Upper lobe of left lung (tissue), 6 donors: ENCODE data around the gene RAD51C. TPM values are rescaled to one million over a fixed set of nuclear protein-coding genes. Genes with fewer than 3 reads are reported as not detected.
A peak's percentile ranks its signal among the peaks of the same experiment; 100 is the strongest.
"Not testable (repeated sequence)": the region's sequence is repeated elsewhere in the genome, so short reads cannot be mapped to it uniquely, and the experiment has no call there.

ENCODE experiments used
- ATAC-seq, 2 donors: fragments of 200-7000 bp; cut with Tn5 transposase; one replicate each; pipeline ENCODE4 v1.9.1; 2022; ENCODE audit warnings: mild to moderate bottlenecking in 2 of 2, moderate library complexity in 2 of 2; ENCODE audit not compliant: low FRiP score in 2 of 2
- DNase-seq, 2 donors: peaks; one replicate each; pipeline ENCODE4 v3.0.0-alpha.2; 2019 to 2020
- H3K27ac ChIP-seq, 4 donors: fragments of 200-600 bp; sonication (generic); one replicate each; pipeline ENCODE4 v1.5.1; 2016 to 2019
- H3K27me3 ChIP-seq, 4 donors: fragments of 200-600 bp; sonication (generic); one replicate each; pipeline ENCODE4 v1.5.1; 2017 to 2019
- H3K36me3 ChIP-seq, 4 donors: fragments of 200-600 bp; sonication (generic); one replicate each; pipeline ENCODE4 v1.5.1; 2016 to 2019
- H3K4me1 ChIP-seq, 4 donors: fragments of 200-600 bp; sonication (generic); one replicate each; pipeline ENCODE4 v1.5.1; 2018 to 2019
- H3K4me3 ChIP-seq, 4 donors: fragments of 200-600 bp; sonication (generic); one replicate each; pipeline ENCODE4 v1.5.1; 2017 to 2019; ENCODE audit warnings: mild to moderate bottlenecking in 2 of 4, moderate library complexity in 1 of 4
- H3K9me3 ChIP-seq, 4 donors: fragments of 200-600 bp; sonication (generic); one replicate each; pipeline ENCODE4 v1.5.1; 2018 to 2019
- CTCF ChIP-seq, 6 experiments: fragments of 450-650 bp in 4 of 6; fragments of 200-600 bp in 2 of 6; sonication (generic) in 2 of 6; IDR thresholded peaks; one replicate each; pipeline ENCODE4 v1.5.1; 2016 to 2019; ENCODE audit warnings: antibody characterized with exemption in 6 of 6
- EP300 ChIP-seq, 4 donors: sonication (generic); formaldehyde crosslinking; IDR thresholded peaks; one replicate each; pipeline ENCODE4 v1.5.1; 2017; ENCODE audit warnings: antibody characterized with exemption in 4 of 4, control low read depth in 2 of 4
- POLR2A ChIP-seq, 4 donors: fragments of 450-650 bp; IDR thresholded peaks; one replicate each; pipeline ENCODE4 v1.5.1; 2016 to 2017; ENCODE audit warnings: antibody characterized with exemption in 4 of 4, mild to moderate bottlenecking in 2 of 4
- POLR2AphosphoS5 ChIP-seq, 2 donors: sonication (generic); formaldehyde crosslinking; IDR thresholded peaks; one replicate each; pipeline ENCODE4 v1.5.1; 2017; ENCODE audit warnings: antibody characterized with exemption in 2 of 2
- WGBS, 2 donors: methylation state at CpG; one replicate each; pipeline ENCODE4 v1.1.5; 2017 to 2018; 5-methylcytosine and 5-hydroxymethylcytosine counted together
- total RNA-seq, 6 donors: library from RNA; depleted of rRNA in 4 of 6; stranded (reverse); fragments of >200 nt in 4 of 6; gene quantifications; one replicate each; pipeline versions ENCODE4 v1.1.0 to v1.2.1, GENCODE V29; 2016 to 2021
- donor health status: DM: no; HTN: no; CAD: no; lungs with moderate emphysema.
- donor health status: DM: no; HTN: yes; CAD: no; lungs with severe emphysema.

The RAD51C gene
- total RNA-seq, 6 donors from 2014 or later: 10.9 to 21.0 (median 15.9) TPM

- no peak for TF ChIP-seq POLR2A (IDR thresholded peaks at IDR 0.05)
- no peak for TF ChIP-seq POLR2AphosphoS5 (IDR thresholded peaks at IDR 0.05)
- TF ChIP-seq EP300 (IDR thresholded peaks at IDR 0.05): no peak
- no peak for TF ChIP-seq CTCF (IDR thresholded peaks at IDR 0.05)
- Histone ChIP-seq H3K27me3 (peaks cover 0 to 26% (median 15%) of the 10 kb centered on the region in 4 donors), H3K9me3 (no peaks in the 10 kb centered on the region), H3K4me1 (peaks cover 14 to 20% (median 18%) of the 10 kb centered on the region in 4 donors), H3K36me3 (no peaks in the 10 kb centered on the region), H3K27ac (no peak overlapping the region), H3K4me3 (no peak overlapping the region)
- ATAC-seq (no peak), DNase-seq (no peak)
- WGBS, 2 donors: 72 to 76% methylated on average over 2 of the region's 2 CpGs
These were observed 67.8 kb downstream of the RAD51C start for GRCh38 chr17:58760248-58760647.

GRCh38 chr17:58763263-58763662, 70.9 kb downstream of the RAD51C start:
- Histone ChIP-seq H3K9me3 (no peaks in the 10 kb centered on the region), H3K4me3 (no peak overlapping the region), H3K4me1 (no peaks in the 10 kb centered on the region), H3K27ac (no peak overlapping the region), H3K36me3 (no peaks in the 10 kb centered on the region), H3K27me3 (no peaks in the 10 kb centered on the region)
- TF ChIP-seq POLR2AphosphoS5 (IDR thresholded peaks at IDR 0.05) (no peak), EP300 (IDR thresholded peaks at IDR 0.05) (no peak), CTCF (IDR thresholded peaks at IDR 0.05) (no peak), POLR2A (IDR thresholded peaks at IDR 0.05) (no peak)
- ATAC-seq (no peak), DNase-seq (no peak)
- WGBS, 2 donors: 35 to 60% methylated on average over 1 of the region's 1 CpG

- Histone ChIP-seq H3K27ac (no peak overlapping the region), H3K4me1 (no peaks in the 10 kb centered on the region), H3K4me3 (no peak overlapping the region), H3K27me3 (no peaks in the 10 kb centered on the region), H3K36me3 (no peaks in the 10 kb centered on the region), H3K9me3 (no peaks in the 10 kb centered on the region)
- ATAC-seq: no peak
- 70 to 81% methylated on average over 5 of the region's 5 CpGs for WGBS, 2 donors
- TF ChIP-seq POLR2A (IDR thresholded peaks at IDR 0.05) (no peak), CTCF (IDR thresholded peaks at IDR 0.05) (no peak), EP300 (IDR thresholded peaks at IDR 0.05) (no peak), POLR2AphosphoS5 (IDR thresholded peaks at IDR 0.05) (no peak)
- DNase-seq: peak in 1 of 2 donors; percentile 66
These were observed 72.0 kb downstream of the RAD51C start for GRCh38 chr17:58764373-58764772.

- H3K27me3 ChIP-seq, DNase-seq, H3K36me3 ChIP-seq, H3K9me3 ChIP-seq, H3K4me3 ChIP-seq, ATAC-seq, H3K4me1 ChIP-seq, H3K27ac ChIP-seq: not testable (repeated sequence)
- WGBS, 2 donors: 75 to 87% methylated on average over 5 of the region's 5 CpGs
These were observed 86.1 kb downstream of the RAD51C start for GRCh38 chr17:58778482-58778881.

GRCh38 chr17:58779446-58779845, 87.0 kb downstream of the RAD51C start:
- no peaks in the 10 kb centered on the region for H3K9me3 ChIP-seq
- DNase-seq (no peak), ATAC-seq (no peak)
- H3K4me1 ChIP-seq: no peaks in the 10 kb centered on the region
- H3K36me3 ChIP-seq: no peaks in the 10 kb centered on the region
- TF ChIP-seq POLR2AphosphoS5 (IDR thresholded peaks at IDR 0.05) (no peak), CTCF (IDR thresholded peaks at IDR 0.05) (no peak), EP300 (IDR thresholded peaks at IDR 0.05) (no peak), POLR2A (IDR thresholded peaks at IDR 0.05) (no peak)
- no peaks in the 10 kb centered on the region for H3K27me3 ChIP-seq
- no peak overlapping the region for H3K4me3 ChIP-seq
- H3K27ac ChIP-seq: no peak overlapping the region
- WGBS, 2 donors: 56 to 59% methylated on average over 1 of the region's 1 CpG
